Thyroid gland (tissue), 4 donors: ENCODE measurements around the gene CLEC2B.

Experiments
- POLR2A ChIP-seq, 2 donors: fragments of 450-650 bp; IDR thresholded peaks; one replicate each; pipeline ENCODE4 v1.6.1; 2017; ENCODE audit warnings: antibody characterized with exemption in 2 of 2, mild to moderate bottlenecking in 2 of 2, moderate library complexity in 1 of 2
- TF ChIP-seq, protein P1 (sequence below), 6 experiments: fragments of 200-600 bp in 3 of 6; fragments of 450-650 bp in 3 of 6; sonication (generic) in 3 of 6; IDR thresholded peaks; one replicate each; pipeline ENCODE4 v1.5.1; 2016 to 2019; ENCODE audit warnings: antibody characterized with exemption in 6 of 6, mild to moderate bottlenecking in 2 of 6, inconsistent platforms in 1 of 6, moderate library complexity in 1 of 6

DNA sequence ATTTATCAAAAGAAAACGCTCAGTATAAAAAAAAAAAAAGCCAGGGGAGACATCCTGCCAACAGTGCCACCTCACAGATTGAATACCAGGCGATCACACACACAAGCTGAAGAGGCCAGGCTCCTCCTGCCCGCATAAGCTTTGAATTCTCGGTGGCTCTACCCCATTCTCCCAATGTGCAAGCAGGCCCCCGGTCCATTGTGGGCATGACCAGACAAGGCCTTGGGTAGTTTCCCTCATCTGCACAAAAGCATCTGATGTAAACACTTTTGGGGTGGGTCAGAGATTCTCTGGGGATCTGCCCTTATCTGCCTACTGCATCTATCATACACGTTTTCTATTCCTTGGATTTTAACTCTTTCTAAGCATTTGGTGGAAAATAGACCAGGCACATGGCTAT lies 28.4 kb upstream of the CLEC2B start:
- TF ChIP-seq, protein P1, sequence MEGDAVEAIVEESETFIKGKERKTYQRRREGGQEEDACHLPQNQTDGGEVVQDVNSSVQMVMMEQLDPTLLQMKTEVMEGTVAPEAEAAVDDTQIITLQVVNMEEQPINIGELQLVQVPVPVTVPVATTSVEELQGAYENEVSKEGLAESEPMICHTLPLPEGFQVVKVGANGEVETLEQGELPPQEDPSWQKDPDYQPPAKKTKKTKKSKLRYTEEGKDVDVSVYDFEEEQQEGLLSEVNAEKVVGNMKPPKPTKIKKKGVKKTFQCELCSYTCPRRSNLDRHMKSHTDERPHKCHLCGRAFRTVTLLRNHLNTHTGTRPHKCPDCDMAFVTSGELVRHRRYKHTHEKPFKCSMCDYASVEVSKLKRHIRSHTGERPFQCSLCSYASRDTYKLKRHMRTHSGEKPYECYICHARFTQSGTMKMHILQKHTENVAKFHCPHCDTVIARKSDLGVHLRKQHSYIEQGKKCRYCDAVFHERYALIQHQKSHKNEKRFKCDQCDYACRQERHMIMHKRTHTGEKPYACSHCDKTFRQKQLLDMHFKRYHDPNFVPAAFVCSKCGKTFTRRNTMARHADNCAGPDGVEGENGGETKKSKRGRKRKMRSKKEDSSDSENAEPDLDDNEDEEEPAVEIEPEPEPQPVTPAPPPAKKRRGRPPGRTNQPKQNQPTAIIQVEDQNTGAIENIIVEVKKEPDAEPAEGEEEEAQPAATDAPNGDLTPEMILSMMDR (IDR thresholded peaks at IDR 0.05), result no peak
- no peak for TF ChIP-seq POLR2A (IDR thresholded peaks at IDR 0.05)
